Smooth muscle cell of bladder (primary cell): ENCODE measurements around the gene CCL18. TPM values are rescaled to one million over a fixed set of nuclear protein-coding genes. Genes with fewer than 3 reads are reported as not detected.

Experiments
- total RNA-seq: library from RNA; depleted of rRNA; stranded (reverse); fragments of >200 nt; gene quantifications from 2 replicates; pipeline ENCODE4 v1.2.3, GENCODE V29; 2014

CCL18 gene, protein sequence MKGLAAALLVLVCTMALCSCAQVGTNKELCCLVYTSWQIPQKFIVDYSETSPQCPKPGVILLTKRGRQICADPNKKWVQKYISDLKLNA
- not detected in 2 replicates for total RNA-seq

DNA sequence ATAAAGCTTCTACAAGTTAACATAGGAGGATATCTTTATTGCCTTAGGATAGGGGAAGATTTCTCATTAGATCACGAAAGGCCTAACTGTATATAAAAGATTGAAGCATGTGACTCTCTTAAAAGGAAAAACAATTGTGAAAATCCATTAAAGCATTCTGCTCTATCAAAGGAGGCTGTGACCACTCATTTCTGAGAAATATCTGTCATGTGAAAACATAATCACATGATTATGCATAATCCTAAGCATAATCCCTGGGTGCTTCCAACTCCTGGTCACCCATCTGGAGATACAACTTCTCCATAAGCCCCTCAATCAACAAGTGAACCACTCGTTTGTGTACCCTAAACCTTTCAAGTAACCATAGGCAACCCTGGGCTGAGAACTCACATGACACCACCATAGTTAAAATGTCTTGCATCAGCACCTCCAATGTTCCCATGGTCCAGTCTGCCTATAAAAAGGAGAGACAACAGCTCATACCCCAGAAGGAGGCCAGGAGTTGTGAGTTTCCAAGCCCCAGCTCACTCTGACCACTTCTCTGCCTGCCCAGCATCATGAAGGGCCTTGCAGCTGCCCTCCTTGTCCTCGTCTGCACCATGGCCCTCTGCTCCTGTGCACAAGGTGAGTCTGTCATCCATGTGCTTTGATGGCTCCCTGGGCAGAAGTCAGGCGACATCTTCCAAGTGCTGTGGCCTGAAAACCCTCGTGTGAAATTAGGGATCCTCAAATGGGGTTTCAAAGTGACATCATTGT, at the start of gene CCL18:
Gene CCL18 (plus strand): TSS at position 487 of the 756 bp plus-strand sequence. CDS start 71 bp downstream, at position 558.

GRCh38 chr17:36017799-36018198, 46.3 kb upstream of the CCL18 start, which contains the start of gene CCL23:
CCL23 (minus strand) TSS chr17:36017972; CDS start chr17:36017897, 75 bp downstream.

GRCh38 chr17:36089888-36090836, 26.1 kb downstream of the CCL18 start, which contains the start of gene CCL3:
CCL3 (minus strand) TSS chr17:36090143; CDS start chr17:36090058, 85 bp downstream.

GRCh38 chr17:36103401-36103975, 39.4 kb downstream of the CCL18 start, which contains the start of gene CCL4:
CCL4 (plus strand) TSS chr17:36103827; CDS start chr17:36103906, 79 bp downstream.

Other genes starting within 250 kb of the CCL18 start
- gene HEATR9, start 195.4 kb upstream of the CCL18 start, total RNA-seq = not detected in 2 replicates
- not detected in 2 replicates for gene CCL5, start 183.9 kb upstream of the CCL18 start, total RNA-seq
- gene RDM1, start 133.5 kb upstream of the CCL18 start, total RNA-seq = 0.09 and 0.28 TPM in 2 replicates
- not detected in 2 replicates for gene LYZL6, start 120.6 kb upstream of the CCL18 start, total RNA-seq
- gene CCL16, start 82.8 kb upstream of the CCL18 start, total RNA-seq = not detected in 2 replicates
- not detected in 2 replicates for gene CCL14, start 77.5 kb upstream of the CCL18 start, total RNA-seq
- gene CCL15, start 62.7 kb upstream of the CCL18 start, total RNA-seq = not detected in 2 replicates
- gene CCL23, start 46.3 kb upstream of the CCL18 start, total RNA-seq = not detected in 2 replicates
- gene CCL3, start 25.9 kb downstream of the CCL18 start, total RNA-seq = not detected in 2 replicates
- gene CCL4, start 39.6 kb downstream of the CCL18 start, total RNA-seq = not detected in 2 replicates
- gene TBC1D3B, start 112.4 kb downstream of the CCL18 start, total RNA-seq = 1.0 and 1.3 TPM in 2 replicates
- gene CCL3L1, start 132.5 kb downstream of the CCL18 start, total RNA-seq = not detected in 2 replicates
- 0.14 and 0.18 TPM in 2 replicates for gene CCL4L2, start 146.8 kb downstream of the CCL18 start, total RNA-seq
- gene TBC1D3I, start 200.3 kb downstream of the CCL18 start, total RNA-seq = 0.09 and 0.28 TPM in 2 replicates